NCI-H460 (cell line): ENCODE results near the gene PLCL1. TPM values are rescaled to one million over a fixed set of nuclear protein-coding genes. Genes with fewer than 3 reads are reported as not detected.

ENCODE experiments used
- total RNA-seq: library from RNA; depleted of rRNA; stranded (reverse); fragments of >200 nt; shearing (Covaris generic); gene quantifications from 2 replicates; pipeline ENCODE4 v1.2.3, GENCODE V29; 2014; rRNA removed

Gene PLCL1
- total RNA-seq, 1 experiment from 2014 or later, result 0.02 TPM

Other genes starting within 250 kb of the PLCL1 start
- gene RFTN2, start 129.0 kb upstream of the PLCL1 start, total RNA-seq, result 0.20 and 0.87 TPM in 2 replicates
- gene MARS2, start 99.2 kb upstream of the PLCL1 start, total RNA-seq, result 19.3 and 24.0 TPM in 2 replicates
- not detected in 2 replicates for gene BOLL, start 19.3 kb upstream of the PLCL1 start, total RNA-seq